GM13976 (cell line): ENCODE data around the gene AZGP1.

Experiments
- DNase-seq: peaks from one replicate; pipeline ENCODE4 v3.0.0; 2012; ENCODE audit warnings: low spot score
- CTCF ChIP-seq: IDR thresholded peaks from 2 replicates; pipeline ENCODE4 v1.5.1; 2012; ENCODE audit warnings: borderline replicate concordance, mild to moderate bottlenecking; ENCODE audit not compliant: insufficient read depth; ENCODE audit errors: extremely low read depth, missing control alignments, control extremely low read depth
- in situ Hi-C: fragments of 300-500 bp; cut with MboI; formaldehyde crosslinking; loops from one replicate; pipeline ENCODE4 v1.12.0; 2022; ENCODE audit warnings: low sequenced_read_pairs, mixed read lengths, inconsistent platforms; ENCODE audit not compliant: unreplicated experiment

The AZGP1 gene

DNA sequence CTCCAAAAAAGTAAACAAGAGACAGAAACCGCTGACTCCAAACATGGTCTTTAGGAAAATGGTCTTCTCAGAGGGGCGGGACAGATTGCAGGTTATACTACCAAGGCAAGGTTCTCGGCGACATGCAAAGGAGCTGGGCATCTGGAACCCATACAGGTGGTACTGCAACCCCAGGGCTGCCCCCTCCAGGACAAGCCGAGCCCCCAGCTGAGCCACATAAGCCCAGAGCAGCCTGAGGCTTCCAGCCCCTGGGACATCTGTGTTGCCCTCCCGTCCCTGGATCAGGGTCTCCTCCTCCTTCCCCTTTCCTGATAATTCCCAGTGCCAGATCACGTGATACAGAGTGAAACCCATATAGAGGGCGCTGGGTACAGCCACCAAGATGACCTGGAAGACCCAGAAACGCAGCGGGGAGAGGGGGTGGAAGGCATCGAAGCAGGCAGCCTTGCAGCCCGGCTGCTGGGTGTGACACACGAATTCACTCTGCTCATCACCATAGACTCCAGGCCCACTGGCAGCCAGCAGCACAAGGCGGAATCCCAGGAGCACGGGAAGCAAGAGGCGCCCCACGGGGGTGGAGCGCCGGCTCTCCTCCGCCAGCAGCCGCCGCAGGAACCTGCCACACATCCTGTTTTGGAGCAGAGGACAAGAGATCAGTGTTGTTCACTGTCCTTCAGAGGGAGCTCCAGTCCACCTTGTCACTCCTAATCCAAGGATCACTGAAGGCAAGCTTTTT is 46.7 kb downstream of the AZGP1 start, which contains the start of gene GJC3:
TSS of gene GJC3 (minus strand) at position 627 of the 736 bp plus-strand sequence. CDS start at position 627, 0 bp downstream.
- peak; percentile 25 for TF ChIP-seq CTCF
- in situ Hi-C loops: no loop called here
- DNase-seq: peak; percentile 66

DNA sequence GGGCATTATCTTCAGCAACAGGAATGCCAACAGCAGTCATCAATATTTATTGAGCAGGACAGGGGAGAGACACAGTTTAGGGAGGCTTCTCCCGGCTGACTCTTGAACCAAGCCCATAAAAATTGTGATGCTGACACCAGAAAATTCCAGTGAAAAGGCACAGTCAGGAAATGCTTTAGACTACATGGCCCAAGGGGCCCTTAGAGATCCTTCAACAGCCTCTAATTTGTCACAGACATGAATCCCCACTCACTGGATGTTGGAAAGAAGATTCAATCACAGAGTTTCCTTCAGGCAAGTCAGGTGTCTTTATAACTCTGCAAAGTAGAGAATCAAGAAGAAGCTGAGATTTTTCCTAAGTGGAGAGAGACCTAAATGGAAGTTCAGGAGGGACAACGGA is 47.6 kb downstream of the AZGP1 start:
- in situ Hi-C loops: no loop called here
- no peak for TF ChIP-seq CTCF
- DNase-seq: no peak

DNA sequence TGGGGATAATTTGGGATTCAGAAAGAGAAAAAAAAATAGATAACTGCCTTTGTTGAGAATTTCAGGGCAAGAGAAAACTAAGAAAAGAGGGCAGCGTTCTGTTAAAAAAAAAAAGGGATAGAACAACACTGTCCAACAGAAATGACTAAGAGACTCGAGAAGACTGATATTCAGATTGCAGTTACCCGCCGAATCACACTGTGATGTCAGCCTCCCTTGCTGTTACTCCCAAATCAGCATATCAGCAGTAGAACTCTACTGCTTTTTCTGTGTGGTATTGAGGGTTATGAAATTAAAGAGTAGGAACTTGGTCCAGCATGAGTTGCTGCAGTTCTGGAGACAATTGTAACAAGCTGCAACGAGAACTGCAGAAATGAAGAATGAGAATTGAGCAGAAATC is 48.3 kb downstream of the AZGP1 start:
- no peak for DNase-seq
- in situ Hi-C loops: no loop called here
- TF ChIP-seq CTCF: no peak

DNA sequence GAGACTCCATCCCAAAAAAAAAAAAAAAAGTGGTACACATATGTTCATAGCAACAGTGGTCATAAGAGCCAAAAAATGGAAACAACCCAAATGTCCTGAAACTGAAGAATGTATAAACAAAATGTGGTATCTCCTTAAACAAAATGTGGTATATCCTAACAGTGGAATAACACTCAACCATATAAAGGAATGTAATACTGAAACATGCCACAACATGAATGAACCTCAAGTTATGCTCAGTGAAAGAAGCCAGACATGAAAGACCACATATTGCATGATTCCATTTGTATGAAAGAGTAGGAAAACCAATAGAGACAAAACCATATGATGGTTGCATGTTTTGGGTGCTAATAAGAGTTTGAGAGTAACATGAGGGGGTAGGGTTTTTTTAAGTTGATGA is 49.5 kb downstream of the AZGP1 start:
- in situ Hi-C loops: no loop called here
- TF ChIP-seq CTCF: no peak
- no peak for DNase-seq

- no peak for TF ChIP-seq CTCF
- in situ Hi-C loops: no loop called here
- no peak for DNase-seq
These were observed 52.6 kb downstream of the AZGP1 start for GRCh38 chr7:99923200-99923599.

DNA sequence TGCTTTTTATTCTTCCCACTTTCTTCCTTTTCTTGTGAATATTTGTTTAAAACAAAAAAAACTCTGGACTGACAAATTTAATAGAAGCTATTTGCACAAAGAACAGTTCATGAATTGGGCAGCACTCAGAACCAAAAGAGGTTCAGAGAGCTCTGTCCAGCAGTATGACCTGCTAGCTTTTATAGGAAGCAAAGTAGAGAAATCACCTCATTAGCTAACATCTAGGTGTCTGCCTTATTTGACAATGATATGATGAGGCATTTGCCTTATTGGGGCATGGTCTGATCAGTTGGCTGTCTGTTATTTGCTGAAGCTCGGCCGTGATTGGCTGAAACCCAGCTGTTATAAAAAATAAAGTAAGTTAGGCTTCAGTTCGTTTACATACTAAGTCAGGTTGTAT is 55.7 kb downstream of the AZGP1 start:
- DNase-seq: no peak
- in situ Hi-C loops: no loop called here
- TF ChIP-seq CTCF: no peak
